ENCODE measurements around the gene SH3GL3. TPM values are rescaled to one million over a fixed set of nuclear protein-coding genes. Genes with fewer than 3 reads are reported as not detected.

Gene SH3GL3
- total RNA-seq, 4 donors from 2014 or later, result 0.34 to 1.2 TPM; not detected in 2

DNA sequence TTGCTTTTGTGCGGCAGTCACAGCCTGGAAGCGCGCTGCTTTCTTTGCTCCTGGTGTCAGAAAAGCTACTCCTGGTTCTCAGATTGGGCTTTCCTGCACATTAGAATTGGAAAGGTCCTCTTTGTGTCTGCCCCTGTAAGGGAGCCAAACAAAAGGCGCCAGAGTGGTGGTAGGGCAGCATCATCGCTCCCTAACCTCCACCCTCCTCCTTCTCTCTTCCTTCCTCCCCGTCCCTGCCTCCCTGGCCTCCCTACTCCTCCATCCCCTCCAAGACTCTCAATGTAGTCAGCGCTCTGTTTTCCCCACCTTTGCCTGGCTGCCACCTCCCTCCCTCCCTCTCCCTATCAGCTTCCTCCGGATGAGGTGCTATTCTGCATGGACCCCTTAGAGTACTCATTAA is 65.3 kb downstream of the SH3GL3 start:
- H3K36me3 ChIP-seq, result no peaks in the 10 kb centered on the region
- no peak for TF ChIP-seq EP300 (IDR thresholded peaks at IDR 0.05)
- TF ChIP-seq POLR2AphosphoS5 (IDR thresholded peaks at IDR 0.05), result no peak
- no peak for TF ChIP-seq CTCF (IDR thresholded peaks at IDR 0.05)
- no peak for TF ChIP-seq POLR2A (IDR thresholded peaks at IDR 0.05)

GRCh38 chr15:83514584-83514983 is 67.4 kb downstream of the SH3GL3 start:
- WGBS, result 78% methylated on average over 4 of the region's 4 CpGs
- H3K4me1 ChIP-seq, result no peaks in the 10 kb centered on the region
- H3K27ac ChIP-seq, result no peak overlapping the region
- H3K36me3 ChIP-seq, result no peaks in the 10 kb centered on the region
- no peaks in the 10 kb centered on the region for H3K9me3 ChIP-seq
- no peak for DNase-seq (ENCODE audit: low spot score in 2 of 2)
- H3K27me3 ChIP-seq, result peaks cover 5% of the 10 kb centered on the region
- TF ChIP-seq POLR2A (IDR thresholded peaks at IDR 0.05) (no peak), EP300 (IDR thresholded peaks at IDR 0.05) (no peak), POLR2AphosphoS5 (IDR thresholded peaks at IDR 0.05) (no peak), CTCF (IDR thresholded peaks at IDR 0.05) (no peak)
- H3K4me3 ChIP-seq, result no peak overlapping the region

More for the DNA sequence above, 65.3 kb downstream of the SH3GL3 start:
- H3K9me3 ChIP-seq, result no peaks in the 10 kb centered on the region
- H3K27me3 ChIP-seq, result peaks cover 12% of the 10 kb centered on the region
- H3K27ac ChIP-seq, result no peak overlapping the region
- H3K4me1 ChIP-seq, result no peaks in the 10 kb centered on the region
- DNase-seq (ENCODE audit: low spot score in 2 of 2), result no peak
- no peak overlapping the region for H3K4me3 ChIP-seq
- WGBS, result 84% methylated on average over 8 of the region's 8 CpGs

DNA sequence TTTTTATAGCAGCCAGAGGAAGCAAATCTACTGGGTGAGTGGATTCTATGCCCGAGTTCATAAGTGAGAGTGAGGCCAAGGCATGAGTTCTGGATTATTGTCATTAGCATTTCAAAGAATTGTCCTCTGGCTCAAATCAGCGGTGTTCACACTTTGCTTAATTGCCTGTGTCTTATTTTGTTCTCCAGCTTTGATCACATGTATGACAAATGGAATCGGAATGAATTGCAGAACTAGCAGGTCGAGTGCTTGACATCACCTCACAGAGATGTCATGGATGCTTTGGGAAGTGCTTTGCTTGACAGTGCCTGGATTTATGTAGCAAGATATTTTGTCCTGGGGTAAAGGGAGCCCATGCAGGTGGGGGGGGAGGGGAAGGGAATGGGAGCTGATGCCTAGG is 68.0 kb downstream of the SH3GL3 start:
- TF ChIP-seq CTCF (IDR thresholded peaks at IDR 0.05) (no peak), POLR2AphosphoS5 (IDR thresholded peaks at IDR 0.05) (no peak), EP300 (IDR thresholded peaks at IDR 0.05) (no peak), POLR2A (IDR thresholded peaks at IDR 0.05) (no peak)
- H3K4me1 ChIP-seq, result no peaks in the 10 kb centered on the region
- H3K36me3 ChIP-seq, result no peaks in the 10 kb centered on the region
- H3K9me3 ChIP-seq, result no peaks in the 10 kb centered on the region
- no peak for DNase-seq (ENCODE audit: low spot score in 2 of 2)
- peaks cover 5% of the 10 kb centered on the region for H3K27me3 ChIP-seq
- WGBS, result 51% methylated on average over 4 of the region's 4 CpGs
- no peak overlapping the region for H3K4me3 ChIP-seq
- no peak overlapping the region for H3K27ac ChIP-seq

- TF ChIP-seq EP300 (IDR thresholded peaks at IDR 0.05) (no peak), POLR2AphosphoS5 (IDR thresholded peaks at IDR 0.05) (no peak), POLR2A (IDR thresholded peaks at IDR 0.05) (no peak)
- no peaks in the 10 kb centered on the region for H3K36me3 ChIP-seq
- H3K4me1 ChIP-seq, result no peaks in the 10 kb centered on the region
- no peak for DNase-seq (ENCODE audit: low spot score in 2 of 2)
- no peak overlapping the region for H3K4me3 ChIP-seq
- no peak overlapping the region for H3K27ac ChIP-seq
- peaks cover 10% of the 10 kb centered on the region for H3K27me3 ChIP-seq
- no peaks in the 10 kb centered on the region for H3K9me3 ChIP-seq
- 83% methylated on average over 2 of the region's 2 CpGs for WGBS
Measured at GRCh38 chr15:83516935-83517334, 69.8 kb downstream of the SH3GL3 start.

DNA sequence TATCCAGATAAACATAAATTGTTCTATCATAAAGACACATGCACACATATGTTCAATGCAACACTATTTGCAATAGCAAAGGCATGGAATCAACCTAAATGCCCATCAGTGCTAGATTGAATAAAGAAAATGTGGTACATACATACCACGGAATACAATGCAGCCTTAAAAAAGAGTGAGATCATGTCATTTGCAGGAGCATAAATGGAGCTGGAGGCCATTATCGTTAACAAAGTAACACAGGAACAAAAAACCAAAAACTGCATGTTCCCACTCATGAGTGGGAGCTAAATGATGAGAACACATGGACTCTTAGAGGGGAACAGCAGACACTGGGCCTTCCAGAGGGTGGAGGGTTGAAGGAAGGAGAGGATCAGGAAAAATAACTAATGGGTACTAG is 79.2 kb downstream of the SH3GL3 start:
- peaks cover 12% of the 10 kb centered on the region for H3K27me3 ChIP-seq
- no peak for DNase-seq (ENCODE audit: low spot score in 2 of 2)
- TF ChIP-seq CTCF (IDR thresholded peaks at IDR 0.05), result no peak
- no peak for TF ChIP-seq EP300 (IDR thresholded peaks at IDR 0.05)
- no peak for TF ChIP-seq POLR2AphosphoS5 (IDR thresholded peaks at IDR 0.05)
- no peak for TF ChIP-seq POLR2A (IDR thresholded peaks at IDR 0.05)
- WGBS, result 83% methylated on average over 2 of the region's 2 CpGs
- no peak overlapping the region for H3K27ac ChIP-seq
- H3K9me3 ChIP-seq, result peaks cover 10% of the 10 kb centered on the region
- H3K4me3 ChIP-seq, result no peak overlapping the region
- no peaks in the 10 kb centered on the region for H3K36me3 ChIP-seq
- H3K4me1 ChIP-seq, result no peaks in the 10 kb centered on the region

GRCh38 chr15:83533410-83533962 is 86.3 kb downstream of the SH3GL3 start:
- Histone ChIP-seq H3K27me3 (no peaks in the 10 kb centered on the region), H3K4me1 (no peaks in the 10 kb centered on the region), H3K9me3 (no peaks in the 10 kb centered on the region), H3K4me3 (no peak overlapping the region), H3K27ac (no peak overlapping the region), H3K36me3 (no peaks in the 10 kb centered on the region)
- no peak for DNase-seq (ENCODE audit: low spot score in 2 of 2)
- TF ChIP-seq POLR2AphosphoS5 (IDR thresholded peaks at IDR 0.05) (no peak), EP300 (IDR thresholded peaks at IDR 0.05) (no peak)
- WGBS, result 38% methylated on average over 4 of the region's 4 CpGs
